Lung (tissue), 12 donors: ENCODE measurements around the gene LGI4. TPM values are rescaled to one million over a fixed set of nuclear protein-coding genes. Genes with fewer than 3 reads are reported as not detected.

Source experiments
- ATAC-seq: fragments of 200-7000 bp; cut with Tn5 transposase; one replicate; pipeline ENCODE4 v1.9.1; 2020; ENCODE audit warnings: moderate number of reproducible peaks; ENCODE audit not compliant: insufficient read depth, low FRiP score
- DNase-seq, 3 donors: peaks; one replicate each; pipeline ENCODE4 v3.0.0-alpha.2; 2013 to 2017
- H3K27ac ChIP-seq, 2 donors: one replicate each; pipeline ENCODE4 v1.5.1; 2013; ENCODE audit warnings: mild to moderate bottlenecking in 2 of 2, moderate library complexity in 2 of 2, control low read depth in 1 of 2, inconsistent platforms in 1 of 2, low read depth in 1 of 2, low read length in 1 of 2
- H3K27me3 ChIP-seq, 3 donors: one replicate each; pipeline ENCODE4 v1.5.1; 2013; ENCODE audit warnings: low read length in 2 of 3; ENCODE audit not compliant: control insufficient read depth in 3 of 3, insufficient read depth in 3 of 3
- H3K36me3 ChIP-seq, 4 donors: one replicate each; pipeline ENCODE4 v1.5.1; 2013; ENCODE audit warnings: low read length in 4 of 4, mild to moderate bottlenecking in 1 of 4, moderate library complexity in 1 of 4; ENCODE audit not compliant: control insufficient read depth in 4 of 4, insufficient read depth in 4 of 4
- H3K4me1 ChIP-seq, 5 donors: one replicate each; pipeline ENCODE4 v1.5.1; 2013; ENCODE audit warnings: low read length in 5 of 5, mild to moderate bottlenecking in 2 of 5, moderate library complexity in 1 of 5; ENCODE audit not compliant: control insufficient read depth in 5 of 5, insufficient read depth in 5 of 5
- H3K4me3 ChIP-seq: one replicate; pipeline ENCODE4 v1.5.1; 2013; ENCODE audit warnings: mild to moderate bottlenecking, control low read depth, moderate library complexity
- H3K9ac ChIP-seq, 2 donors: one replicate each; pipeline ENCODE4 v1.5.1; 2013; ENCODE audit warnings: low read length in 2 of 2, control low read depth in 1 of 2; ENCODE audit not compliant: insufficient read depth in 1 of 2
- H3K9me3 ChIP-seq, 4 donors: one replicate each; pipeline ENCODE4 v1.5.1; 2013; ENCODE audit warnings: low read length in 3 of 4, mild to moderate bottlenecking in 1 of 4, moderate library complexity in 1 of 4; ENCODE audit not compliant: control insufficient read depth in 4 of 4, insufficient read depth in 3 of 4
- WGBS, 2 donors: extraction: QIAGEN DNeasy Blood & Tissue Kit; methylation state at CpG; one replicate each; pipeline ENCODE4 v1.1.7; 2013; 5-methylcytosine and 5-hydroxymethylcytosine counted together
- polyA plus RNA-seq, 2 donors: library from polyadenylated mRNA; stranded (reverse); fragments of 200-250 nt; gene quantifications; one replicate each; pipeline ENCODE4 v1.2.1, GENCODE V29; 2013
- total RNA-seq, 2 donors: library from RNA; depleted of rRNA in 1 of 2; stranded (reverse); fragments of >200 nt in 1 of 2; gene quantifications; one replicate each; pipeline ENCODE4 v1.2.1, GENCODE V29; 2014 to 2021
- TF ChIP-seq, protein P1 (sequence below): IDR thresholded peaks from 2 replicates; pipeline ENCODE4 v1.5.1; 2012; ENCODE audit warnings: mild to moderate bottlenecking; ENCODE audit errors: control extremely low read depth, extremely low read depth
- donor health status: control.
- donor health status: control.
- donor health status: Bipolar disorder and iron deficiency.
- donor health status: healthy.
- donor health status: DM: yes; HTN: yes; CAD: no.

Gene LGI4
- total and polyA plus RNA-seq, 4 donors: 1.6 to 11.2 (median 4.1) TPM

GRCh38 chr19:35151273-35152065, 16.6 kb upstream of the LGI4 start:
- Histone ChIP-seq H3K9ac (no peak overlapping the region), H3K27ac (no peak overlapping the region), H3K4me3 (no peak overlapping the region), H3K4me1 (peaks cover 0 to 11% (median 10%) of the 10 kb centered on the region in 5 donors), H3K36me3 (no peaks in the 10 kb centered on the region), H3K27me3 (peaks cover 0 to 38% (median 26%) of the 10 kb centered on the region in 3 donors), H3K9me3 (no peaks in the 10 kb centered on the region)
- DNase-seq (no peak), ATAC-seq (no peak)
- TF ChIP-seq, protein P1, sequence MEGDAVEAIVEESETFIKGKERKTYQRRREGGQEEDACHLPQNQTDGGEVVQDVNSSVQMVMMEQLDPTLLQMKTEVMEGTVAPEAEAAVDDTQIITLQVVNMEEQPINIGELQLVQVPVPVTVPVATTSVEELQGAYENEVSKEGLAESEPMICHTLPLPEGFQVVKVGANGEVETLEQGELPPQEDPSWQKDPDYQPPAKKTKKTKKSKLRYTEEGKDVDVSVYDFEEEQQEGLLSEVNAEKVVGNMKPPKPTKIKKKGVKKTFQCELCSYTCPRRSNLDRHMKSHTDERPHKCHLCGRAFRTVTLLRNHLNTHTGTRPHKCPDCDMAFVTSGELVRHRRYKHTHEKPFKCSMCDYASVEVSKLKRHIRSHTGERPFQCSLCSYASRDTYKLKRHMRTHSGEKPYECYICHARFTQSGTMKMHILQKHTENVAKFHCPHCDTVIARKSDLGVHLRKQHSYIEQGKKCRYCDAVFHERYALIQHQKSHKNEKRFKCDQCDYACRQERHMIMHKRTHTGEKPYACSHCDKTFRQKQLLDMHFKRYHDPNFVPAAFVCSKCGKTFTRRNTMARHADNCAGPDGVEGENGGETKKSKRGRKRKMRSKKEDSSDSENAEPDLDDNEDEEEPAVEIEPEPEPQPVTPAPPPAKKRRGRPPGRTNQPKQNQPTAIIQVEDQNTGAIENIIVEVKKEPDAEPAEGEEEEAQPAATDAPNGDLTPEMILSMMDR: no peak
- 82 to 90% methylated on average over 20 of the region's 20 CpGs for WGBS, 2 donors

DNA sequence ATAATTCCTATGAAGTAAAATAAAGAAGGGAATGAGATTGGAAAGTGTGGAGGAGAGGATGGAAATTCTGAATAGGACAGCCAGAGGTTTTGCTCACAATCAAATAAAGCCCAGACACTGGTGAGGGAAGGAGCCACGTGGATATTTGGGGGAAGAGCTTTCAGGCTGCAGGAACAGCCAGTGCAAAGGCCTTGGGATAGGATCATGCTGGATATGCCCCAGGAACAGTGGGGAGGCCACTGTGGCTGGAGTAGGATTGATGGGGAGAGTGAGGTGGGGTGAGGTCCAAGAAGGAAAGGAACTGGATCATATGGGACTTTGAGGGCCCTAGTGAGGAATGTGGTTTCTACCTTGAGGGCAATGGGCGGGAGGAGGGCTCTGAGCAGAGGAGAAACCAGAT, 15.6 kb upstream of the LGI4 start:
- Histone ChIP-seq H3K9me3 (no peaks in the 10 kb centered on the region), H3K4me3 (no peak overlapping the region), H3K27ac (no peak overlapping the region), H3K9ac (no peak overlapping the region), H3K27me3 (peaks cover 0 to 29% (median 22%) of the 10 kb centered on the region in 3 donors), H3K36me3 (no peaks in the 10 kb centered on the region), H3K4me1 (peaks cover 0 to 11% (median 6%) of the 10 kb centered on the region in 5 donors)
- WGBS, 2 donors: 78 to 83% methylated on average over 2 of the region's 2 CpGs
- DNase-seq (no peak), ATAC-seq (no peak)
- TF ChIP-seq, protein P1: no peak

DNA sequence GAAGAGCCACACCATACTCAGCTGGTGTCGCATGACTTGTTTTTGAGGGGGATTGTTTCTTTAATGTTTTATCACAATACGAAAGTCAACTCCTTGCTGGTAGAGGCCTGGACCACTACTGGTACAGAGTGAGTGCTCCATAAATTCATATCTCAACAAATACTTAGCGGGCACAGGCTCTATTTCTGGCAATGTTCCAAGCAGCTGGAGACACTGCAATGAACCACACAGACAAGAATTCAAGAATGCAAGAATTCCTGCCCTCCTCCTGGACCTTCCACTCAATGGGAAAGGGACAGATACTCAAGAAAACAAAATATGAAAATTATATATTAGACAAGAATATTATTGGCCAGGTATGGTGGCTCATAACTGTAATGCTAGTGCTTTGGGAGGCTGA, 14.6 kb upstream of the LGI4 start:
- DNase-seq: no peak
- Histone ChIP-seq H3K4me1 (peaks cover 0 to 7% (median 5%) of the 10 kb centered on the region in 5 donors), H3K27ac (no peak overlapping the region), H3K27me3 (peaks cover 0 to 28% (median 19%) of the 10 kb centered on the region in 3 donors), H3K4me3 (no peak overlapping the region), H3K36me3 (no peaks in the 10 kb centered on the region), H3K9me3 (no peaks in the 10 kb centered on the region), H3K9ac (no peak overlapping the region)
- WGBS, 2 donors: 86 to 87% methylated on average over 3 of the region's 3 CpGs
- TF ChIP-seq, protein P1: no peak
- no peak for ATAC-seq
